GM23338 (cell line): ENCODE results near the gene CFAP251. TPM values are rescaled to one million over a fixed set of nuclear protein-coding genes. Genes with fewer than 3 reads are reported as not detected.

Experiments
- ATAC-seq: fragments of 200-7000 bp; cut with Tn5 transposase; 3 replicates; pipeline ENCODE4 v1.9.1; 2020
- DNase-seq: peaks from one replicate; pipeline ENCODE4 v3.0.0-alpha.2; 2015; ENCODE audit warnings: low spot score
- H2AFZ ChIP-seq: fragments of 200-600 bp; sonication (generic); 2 replicates; pipeline ENCODE4 v1.8.0; 2016; ENCODE audit warnings: antibody characterized with exemption, mild to moderate bottlenecking, moderate library complexity
- H3F3A ChIP-seq: fragments of 200-600 bp; sonication (generic); replicated peaks from 2 replicates; pipeline ENCODE4 v1.8.0; 2017; ENCODE audit warnings: antibody characterized with exemption, mixed run types, low read depth
- H3K27ac ChIP-seq: fragments of 200-600 bp; sonication (generic); 2 replicates; pipeline ENCODE4 v1.6.1; 2016; ENCODE audit warnings: low read depth
- H3K27me3 ChIP-seq: fragments of 200-600 bp; sonication (generic); 2 replicates; pipeline ENCODE4 v1.8.0; 2016; ENCODE audit warnings: mild to moderate bottlenecking, mixed run types, moderate library complexity; ENCODE audit not compliant: insufficient read depth
- H3K36me3 ChIP-seq: fragments of 200-600 bp; sonication (generic); 2 replicates; pipeline ENCODE4 v1.8.0; 2016; ENCODE audit warnings: mild to moderate bottlenecking; ENCODE audit not compliant: insufficient read depth
- H3K4me1 ChIP-seq: fragments of 200-600 bp; sonication (generic); 2 replicates; pipeline ENCODE4 v1.8.0; 2016; ENCODE audit warnings: mild to moderate bottlenecking, moderate library complexity; ENCODE audit not compliant: insufficient read depth
- H3K4me2 ChIP-seq: fragments of 200-600 bp; sonication (generic); 2 replicates; pipeline ENCODE4 v1.7.1; 2017; ENCODE audit warnings: mixed run types
- H3K4me3 ChIP-seq: fragments of 200-600 bp; sonication (generic); 2 replicates; pipeline ENCODE4 v1.6.1; 2016; ENCODE audit warnings: mixed run types
- H3K79me2 ChIP-seq: fragments of 200-600 bp; sonication (generic); replicated peaks from 2 replicates; pipeline ENCODE4 v1.8.0; 2017; ENCODE audit warnings: mild to moderate bottlenecking; ENCODE audit not compliant: insufficient read depth
- H3K9me2 ChIP-seq: fragments of 200-600 bp; sonication (generic); 2 replicates; pipeline ENCODE4 v1.8.0; 2017; ENCODE audit not compliant: insufficient read depth
- H4K20me1 ChIP-seq: fragments of 200-600 bp; sonication (generic); replicated peaks from 2 replicates; pipeline ENCODE4 v1.8.0; 2017; ENCODE audit warnings: mild to moderate bottlenecking; ENCODE audit not compliant: insufficient read depth
- H3K27ac Mint-ChIP-seq: 2 replicates; pipeline ENCODE4 v1.8.0; 2020; ENCODE audit warnings: inconsistent platforms, mild to moderate bottlenecking, moderate library complexity, mixed read lengths
- H3K27me3 Mint-ChIP-seq: 3 replicates; pipeline ENCODE4 v1.8.0; 2022; ENCODE audit warnings: low read depth, mild to moderate bottlenecking, moderate library complexity, mixed read lengths, inconsistent platforms; ENCODE audit not compliant: insufficient read depth, poor library complexity
- H3K36me3 Mint-ChIP-seq: 3 replicates; pipeline ENCODE4 v1.8.0; 2021; ENCODE audit warnings: low read depth, mild to moderate bottlenecking, inconsistent platforms, moderate library complexity, mixed read lengths
- H3K4me1 Mint-ChIP-seq: 3 replicates; pipeline ENCODE4 v1.8.0; 2020; ENCODE audit warnings: mild to moderate bottlenecking, inconsistent platforms, mixed read lengths
- H3K4me3 Mint-ChIP-seq: 3 replicates; pipeline ENCODE4 v1.8.0; 2021; ENCODE audit warnings: moderate library complexity, mild to moderate bottlenecking, inconsistent platforms, mixed read lengths
- H3K9me3 Mint-ChIP-seq: 3 replicates; pipeline ENCODE4 v1.8.0; 2020; ENCODE audit warnings: moderate library complexity, mild to moderate bottlenecking, inconsistent platforms, mixed read lengths
- CREB1 ChIP-seq: fragments of 250-450 bp; sonication (Bioruptor Pico); IDR thresholded peaks from 2 replicates; pipeline ENCODE4 v1.5.0; 2020; ENCODE audit warnings: low read depth, mild to moderate bottlenecking, moderate library complexity
- CTCF ChIP-seq, 2 experiments: fragments of 200-600 bp in 1 of 2; sonication (generic) in 1 of 2; conservative IDR thresholded peaks; 2 replicates each; pipeline versions ENCODE4 v1.5.1 to v1.6.1; 2016 to 2017; ENCODE audit warnings: antibody characterized with exemption in 2 of 2, low read depth in 2 of 2, mild to moderate bottlenecking in 2 of 2, moderate library complexity in 1 of 2
- EZH2 ChIP-seq: fragments of 200-600 bp; sonication (generic); IDR thresholded peaks from one replicate; pipeline ENCODE4 v1.8.0; 2017; ENCODE audit warnings: antibody characterized with exemption, mild to moderate bottlenecking, low read depth; ENCODE audit not compliant: unreplicated experiment
- POLR2AphosphoS5 ChIP-seq: IDR thresholded peaks from 2 replicates; pipeline ENCODE4 v1.6.1; 2016; ENCODE audit warnings: antibody characterized with exemption, low read depth
- STAT1 ChIP-seq: IDR thresholded peaks from one replicate; pipeline ENCODE4 v1.6.1; 2016; ENCODE audit warnings: antibody characterized with exemption; ENCODE audit not compliant: unreplicated experiment
- ZNF114 ChIP-seq: fragments of 250-450 bp; sonication (Bioruptor Pico); IDR thresholded peaks from 2 replicates; pipeline ENCODE4 v1.5.0; 2020; ENCODE audit warnings: mild to moderate bottlenecking, moderate library complexity
- polyA plus RNA-seq: library from polyadenylated mRNA; unstranded; fragments of >200 nt; fragmentation: Nextera tagmentation; extraction: Ambion mirVana; gene quantifications from 2 replicates; pipeline ENCODE4 v1.2.1, GENCODE V29; 2016
- total RNA-seq: library from RNA; depleted of rRNA; stranded (reverse); fragments of >200 nt; shearing (Covaris generic); gene quantifications from 2 replicates; pipeline ENCODE4 v1.2.3, GENCODE V29; 2014
- TF ChIP-seq, protein P1 (sequence below): IDR thresholded peaks from one replicate; pipeline ENCODE4 v1.6.1; 2018; ENCODE audit warnings: antibody characterized with exemption; ENCODE audit not compliant: unreplicated experiment
- TF ChIP-seq, protein P2 (sequence below): fragments of 250-450 bp; sonication (Bioruptor Pico); IDR thresholded peaks from 2 replicates; pipeline ENCODE4 v1.5.0; 2020; ENCODE audit warnings: mild to moderate bottlenecking, moderate library complexity

Gene CFAP251
- total and polyA plus RNA-seq, 2 experiments from 2014 or later: 1.4 to 2.5 TPM

- peaks cover 14% of the 10 kb centered on the region for H3K36me3 Mint-ChIP-seq
- H3K4me3 Mint-ChIP-seq: no peak overlapping the region
- H3K27me3 ChIP-seq: no peaks in the 10 kb centered on the region
- H3K27me3 Mint-ChIP-seq: peaks cover 4% of the 10 kb centered on the region
- H3K27ac ChIP-seq: no peak overlapping the region
- H2AFZ ChIP-seq: no peak overlapping the region
- TF ChIP-seq POLR2AphosphoS5: no peak
- TF ChIP-seq, protein P1, sequence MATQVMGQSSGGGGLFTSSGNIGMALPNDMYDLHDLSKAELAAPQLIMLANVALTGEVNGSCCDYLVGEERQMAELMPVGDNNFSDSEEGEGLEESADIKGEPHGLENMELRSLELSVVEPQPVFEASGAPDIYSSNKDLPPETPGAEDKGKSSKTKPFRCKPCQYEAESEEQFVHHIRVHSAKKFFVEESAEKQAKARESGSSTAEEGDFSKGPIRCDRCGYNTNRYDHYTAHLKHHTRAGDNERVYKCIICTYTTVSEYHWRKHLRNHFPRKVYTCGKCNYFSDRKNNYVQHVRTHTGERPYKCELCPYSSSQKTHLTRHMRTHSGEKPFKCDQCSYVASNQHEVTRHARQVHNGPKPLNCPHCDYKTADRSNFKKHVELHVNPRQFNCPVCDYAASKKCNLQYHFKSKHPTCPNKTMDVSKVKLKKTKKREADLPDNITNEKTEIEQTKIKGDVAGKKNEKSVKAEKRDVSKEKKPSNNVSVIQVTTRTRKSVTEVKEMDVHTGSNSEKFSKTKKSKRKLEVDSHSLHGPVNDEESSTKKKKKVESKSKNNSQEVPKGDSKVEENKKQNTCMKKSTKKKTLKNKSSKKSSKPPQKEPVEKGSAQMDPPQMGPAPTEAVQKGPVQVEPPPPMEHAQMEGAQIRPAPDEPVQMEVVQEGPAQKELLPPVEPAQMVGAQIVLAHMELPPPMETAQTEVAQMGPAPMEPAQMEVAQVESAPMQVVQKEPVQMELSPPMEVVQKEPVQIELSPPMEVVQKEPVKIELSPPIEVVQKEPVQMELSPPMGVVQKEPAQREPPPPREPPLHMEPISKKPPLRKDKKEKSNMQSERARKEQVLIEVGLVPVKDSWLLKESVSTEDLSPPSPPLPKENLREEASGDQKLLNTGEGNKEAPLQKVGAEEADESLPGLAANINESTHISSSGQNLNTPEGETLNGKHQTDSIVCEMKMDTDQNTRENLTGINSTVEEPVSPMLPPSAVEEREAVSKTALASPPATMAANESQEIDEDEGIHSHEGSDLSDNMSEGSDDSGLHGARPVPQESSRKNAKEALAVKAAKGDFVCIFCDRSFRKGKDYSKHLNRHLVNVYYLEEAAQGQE: no peak
- no peak for TF ChIP-seq CREB1 (CRISPR knock-in tag)
- no peak for TF ChIP-seq EZH2
- no peak for TF ChIP-seq CTCF (conservative IDR thresholded peaks at IDR 0.05; ENCODE audit: low read depth in 2 of 2)
- no peak for TF ChIP-seq STAT1
- H3K4me2 ChIP-seq: no peak overlapping the region
- DNase-seq: no peak
- no peak for ATAC-seq
- no peaks in the 10 kb centered on the region for H3K9me3 Mint-ChIP-seq
- no peaks in the 10 kb centered on the region for H3K9me2 ChIP-seq
- H3F3A ChIP-seq: peaks cover 3% of the 10 kb centered on the region; the same call in 1 of the 2 replicates
- H4K20me1 ChIP-seq: no peaks in the 10 kb centered on the region
- no peaks in the 10 kb centered on the region; the same call in 1 of the 2 replicates for H3K36me3 ChIP-seq
- H3K4me3 ChIP-seq: no peak overlapping the region
- H3K79me2 ChIP-seq: no peaks in the 10 kb centered on the region
- H3K27ac Mint-ChIP-seq: peak overlapping the region; percentile 27; the same call in 1 of the 2 replicates
- H3K4me1 ChIP-seq: no peaks in the 10 kb centered on the region
- H3K4me1 Mint-ChIP-seq: peaks cover 2% of the 10 kb centered on the region; the same call in 1 of the 3 replicates
Measured at GRCh38 chr12:121911824-121912585, 6.4 kb upstream of the CFAP251 start.

- H3K4me3 Mint-ChIP-seq: no peak overlapping the region
- H3F3A ChIP-seq: peaks cover 10% of the 10 kb centered on the region; the same call in 1 of the 2 replicates
- 0 out of 2 replicates have a peak, but pooled peaks cover 3% of the 10 kb centered on the region for H3K27me3 ChIP-seq
- no peak overlapping the region for H3K4me2 ChIP-seq
- H3K4me1 Mint-ChIP-seq: peaks cover 13% of the 10 kb centered on the region
- peaks cover 11% of the 10 kb centered on the region; the same call in 2 of the 3 replicates for H3K36me3 Mint-ChIP-seq
- H3K27ac ChIP-seq: no peak overlapping the region
- no peak overlapping the region for H3K27ac Mint-ChIP-seq
- no peaks in the 10 kb centered on the region for H4K20me1 ChIP-seq
- no peaks in the 10 kb centered on the region for H3K79me2 ChIP-seq
- no peaks in the 10 kb centered on the region for H3K9me2 ChIP-seq
- peaks cover 4% of the 10 kb centered on the region; the same call in 1 of the 2 replicates for H3K4me1 ChIP-seq
- no peak overlapping the region for H3K4me3 ChIP-seq
- ATAC-seq (no peak), DNase-seq (no peak)
- no peaks in the 10 kb centered on the region for H3K9me3 Mint-ChIP-seq
- H2AFZ ChIP-seq: no peak overlapping the region
- peaks cover 15% of the 10 kb centered on the region for H3K27me3 Mint-ChIP-seq
- no peaks in the 10 kb centered on the region; the same call in 1 of the 2 replicates for H3K36me3 ChIP-seq
- TF ChIP-seq, protein P2, sequence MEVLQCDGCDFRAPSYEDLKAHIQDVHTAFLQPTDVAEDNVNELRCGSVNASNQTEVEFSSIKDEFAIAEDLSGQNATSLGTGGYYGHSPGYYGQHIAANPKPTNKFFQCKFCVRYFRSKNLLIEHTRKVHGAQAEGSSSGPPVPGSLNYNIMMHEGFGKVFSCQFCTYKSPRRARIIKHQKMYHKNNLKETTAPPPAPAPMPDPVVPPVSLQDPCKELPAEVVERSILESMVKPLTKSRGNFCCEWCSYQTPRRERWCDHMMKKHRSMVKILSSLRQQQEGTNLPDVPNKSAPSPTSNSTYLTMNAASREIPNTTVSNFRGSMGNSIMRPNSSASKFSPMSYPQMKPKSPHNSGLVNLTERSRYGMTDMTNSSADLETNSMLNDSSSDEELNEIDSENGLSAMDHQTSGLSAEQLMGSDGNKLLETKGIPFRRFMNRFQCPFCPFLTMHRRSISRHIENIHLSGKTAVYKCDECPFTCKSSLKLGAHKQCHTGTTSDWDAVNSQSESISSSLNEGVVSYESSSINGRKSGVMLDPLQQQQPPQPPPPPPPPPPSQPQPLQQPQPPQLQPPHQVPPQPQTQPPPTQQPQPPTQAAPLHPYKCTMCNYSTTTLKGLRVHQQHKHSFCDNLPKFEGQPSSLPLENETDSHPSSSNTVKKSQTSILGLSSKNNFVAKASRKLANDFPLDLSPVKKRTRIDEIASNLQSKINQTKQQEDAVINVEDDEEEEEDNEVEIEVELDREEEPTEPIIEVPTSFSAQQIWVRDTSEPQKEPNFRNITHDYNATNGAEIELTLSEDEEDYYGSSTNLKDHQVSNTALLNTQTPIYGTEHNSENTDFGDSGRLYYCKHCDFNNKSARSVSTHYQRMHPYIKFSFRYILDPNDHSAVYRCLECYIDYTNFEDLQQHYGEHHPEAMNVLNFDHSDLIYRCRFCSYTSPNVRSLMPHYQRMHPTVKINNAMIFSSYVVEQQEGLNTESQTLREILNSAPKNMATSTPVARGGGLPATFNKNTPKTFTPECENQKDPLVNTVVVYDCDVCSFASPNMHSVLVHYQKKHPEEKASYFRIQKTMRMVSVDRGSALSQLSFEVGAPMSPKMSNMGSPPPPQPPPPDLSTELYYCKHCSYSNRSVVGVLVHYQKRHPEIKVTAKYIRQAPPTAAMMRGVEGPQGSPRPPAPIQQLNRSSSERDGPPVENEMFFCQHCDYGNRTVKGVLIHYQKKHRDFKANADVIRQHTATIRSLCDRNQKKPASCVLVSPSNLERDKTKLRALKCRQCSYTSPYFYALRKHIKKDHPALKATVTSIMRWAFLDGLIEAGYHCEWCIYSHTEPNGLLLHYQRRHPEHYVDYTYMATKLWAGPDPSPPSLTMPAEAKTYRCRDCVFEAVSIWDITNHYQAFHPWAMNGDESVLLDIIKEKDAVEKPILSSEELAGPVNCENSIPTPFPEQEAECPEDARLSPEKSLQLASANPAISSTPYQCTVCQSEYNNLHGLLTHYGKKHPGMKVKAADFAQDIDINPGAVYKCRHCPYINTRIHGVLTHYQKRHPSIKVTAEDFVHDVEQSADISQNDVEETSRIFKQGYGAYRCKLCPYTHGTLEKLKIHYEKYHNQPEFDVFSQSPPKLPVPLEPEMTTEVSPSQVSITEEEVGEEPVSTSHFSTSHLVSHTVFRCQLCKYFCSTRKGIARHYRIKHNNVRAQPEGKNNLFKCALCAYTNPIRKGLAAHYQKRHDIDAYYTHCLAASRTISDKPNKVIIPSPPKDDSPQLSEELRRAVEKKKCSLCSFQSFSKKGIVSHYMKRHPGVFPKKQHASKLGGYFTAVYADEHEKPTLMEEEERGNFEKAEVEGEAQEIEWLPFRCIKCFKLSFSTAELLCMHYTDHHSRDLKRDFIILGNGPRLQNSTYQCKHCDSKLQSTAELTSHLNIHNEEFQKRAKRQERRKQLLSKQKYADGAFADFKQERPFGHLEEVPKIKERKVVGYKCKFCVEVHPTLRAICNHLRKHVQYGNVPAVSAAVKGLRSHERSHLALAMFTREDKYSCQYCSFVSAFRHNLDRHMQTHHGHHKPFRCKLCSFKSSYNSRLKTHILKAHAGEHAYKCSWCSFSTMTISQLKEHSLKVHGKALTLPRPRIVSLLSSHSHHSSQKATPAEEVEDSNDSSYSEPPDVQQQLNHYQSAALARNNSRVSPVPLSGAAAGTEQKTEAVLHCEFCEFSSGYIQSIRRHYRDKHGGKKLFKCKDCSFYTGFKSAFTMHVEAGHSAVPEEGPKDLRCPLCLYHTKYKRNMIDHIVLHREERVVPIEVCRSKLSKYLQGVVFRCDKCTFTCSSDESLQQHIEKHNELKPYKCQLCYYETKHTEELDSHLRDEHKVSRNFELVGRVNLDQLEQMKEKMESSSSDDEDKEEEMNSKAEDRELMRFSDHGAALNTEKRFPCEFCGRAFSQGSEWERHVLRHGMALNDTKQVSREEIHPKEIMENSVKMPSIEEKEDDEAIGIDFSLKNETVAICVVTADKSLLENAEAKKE (CRISPR knock-in tag): no peak
- TF ChIP-seq ZNF114 (CRISPR knock-in tag) (no peak), CREB1 (CRISPR knock-in tag) (no peak), EZH2 (no peak)
Measured at GRCh38 chr12:121915841-121916321, 2.5 kb upstream of the CFAP251 start.
